K562 (cell line): ENCODE results near the gene ITGA7. TPM values are rescaled to one million over a fixed set of nuclear protein-coding genes. Genes with fewer than 3 reads are reported as not detected.

Source experiments
- ARHGAP35 ChIP-seq: fragments of 450-650 bp; IDR thresholded peaks from 2 replicates; pipeline ENCODE4 v1.6.1; 2018; ENCODE audit not compliant: partially characterized antibody
- BACH1 ChIP-seq: fragments of 200-800 bp; sonication (Bioruptor generic); IDR thresholded peaks from 2 replicates; pipeline ENCODE4 v1.6.1; 2016; ENCODE audit warnings: missing genetic modification characterization, missing compliant biosample characterization
- CBX8 ChIP-seq: fragments of 200-600 bp; sonication (generic); IDR thresholded peaks from 2 replicates; pipeline ENCODE4 v1.6.1; 2012; ENCODE audit warnings: borderline replicate concordance, mixed run types, low read depth, mild to moderate bottlenecking, moderate library complexity, mixed read lengths, low read length, control low read depth, inconsistent platforms; ENCODE audit not compliant: poor library complexity, severe bottlenecking; ENCODE audit errors: extremely low read depth
- KAT2B ChIP-seq: IDR thresholded peaks from one replicate; pipeline ENCODE4 v1.6.1; 2012; ENCODE audit warnings: low read depth, mild to moderate bottlenecking, control low read depth, inconsistent platforms, low read length, moderate library complexity
- MCM7 ChIP-seq, 2 experiments: fragments of 450-650 bp; IDR thresholded peaks; 2 replicates each; pipeline ENCODE4 v1.6.1; 2016 to 2018
- NCOA2 ChIP-seq, 2 experiments: fragments of 450-650 bp; IDR thresholded peaks; 2 replicates each; pipeline ENCODE4 v1.6.1; 2018; ENCODE audit warnings: mild to moderate bottlenecking in 2 of 2, moderate library complexity in 1 of 2; ENCODE audit not compliant: partially characterized antibody in 2 of 2
- POLR2A ChIP-seq: fragments of 450-650 bp; conservative IDR thresholded peaks from 2 replicates; pipeline ENCODE4 v1.6.1; 2016
- SIN3B ChIP-seq: fragments of 450-650 bp; IDR thresholded peaks from 2 replicates; pipeline ENCODE4 v1.6.1; 2017; ENCODE audit warnings: low read depth, mild to moderate bottlenecking, moderate library complexity
- SIRT6 ChIP-seq: IDR thresholded peaks from one replicate; pipeline ENCODE4 v1.6.1; 2012; ENCODE audit warnings: low read depth, mild to moderate bottlenecking, control low read depth, inconsistent platforms, low read length, moderate library complexity
- SMARCC2 ChIP-seq: fragments of 450-650 bp; IDR thresholded peaks from 2 replicates; pipeline ENCODE4 v1.6.1; 2017; ENCODE audit warnings: antibody characterized with exemption, moderate library complexity, mild to moderate bottlenecking, low read depth
- ZBTB1 ChIP-seq: sonication (generic); formaldehyde crosslinking; IDR thresholded peaks from 2 replicates; pipeline ENCODE4 v1.8.1; 2023; ENCODE audit warnings: missing genetic modification reagents, low read depth, mild to moderate bottlenecking, borderline replicate concordance
- ZNF239 ChIP-seq: fragments of 250-450 bp; sonication (Bioruptor Pico); IDR thresholded peaks from 2 replicates; pipeline ENCODE4 v1.4.0; 2020; ENCODE audit warnings: mild to moderate bottlenecking
- ZNF57 ChIP-seq: fragments of 450-650 bp; formaldehyde crosslinking; IDR thresholded peaks from 2 replicates; pipeline ENCODE4 v1.4.0; 2020; ENCODE audit warnings: mild to moderate bottlenecking, moderate library complexity
- polyA plus RNA-seq, 8 experiments: library from polyadenylated mRNA; depleted of rRNA in 4 of 8; stranded (reverse) in 5 of 8; unstranded in 3 of 8; fragments of >200 nt; fragmentation: Nextera tagmentation in 2 of 8; fragmentation: Illumina TruSeq in 1 of 8; extraction: Ambion mirVana in 2 of 8; extraction: Trizol in 1 of 8; gene quantifications; 2 replicates each; pipeline versions ENCODE4 v1.2.1 to v1.2.3, GENCODE V29; 2011 to 2014; ENCODE audit warnings: inconsistent platforms in 1 of 8, missing spikeins in 1 of 8
- total RNA-seq, 7 experiments: library from RNA; depleted of rRNA in 6 of 7; stranded (reverse); fragments of >200 nt in 6 of 7; fragmentation: Illumina TruSeq in 2 of 7; extraction: Trizol in 2 of 7; gene quantifications; 2 replicates each; pipeline versions ENCODE4 v1.2.1 to v1.2.3, GENCODE V29; 2011 to 2021; ENCODE audit warnings: low replicate concordance in 1 of 7
- TF ChIP-seq, protein P1 (sequence below): fragments of 250-450 bp; sonication (Bioruptor Pico); IDR thresholded peaks from 2 replicates; pipeline ENCODE4 v1.9.0; 2021; ENCODE audit warnings: mild to moderate bottlenecking, inconsistent platforms
- TF ChIP-seq, protein P2 (sequence below), 3 experiments: fragments of 200-800 bp in 1 of 3; fragments of 250-450 bp in 1 of 3; fragments of 450-650 bp in 1 of 3; sonication (Bioruptor Pico) in 1 of 3; sonication (Bioruptor generic) in 1 of 3; formaldehyde crosslinking in 1 of 3; IDR thresholded peaks; 2 replicates each; pipeline versions ENCODE4 v1.6.1 to v1.8.0; 2016 to 2022; ENCODE audit warnings: mild to moderate bottlenecking in 2 of 3, missing genetic modification characterization in 2 of 3, missing compliant biosample characterization in 1 of 3, moderate library complexity in 1 of 3
- TF ChIP-seq, protein P3 (sequence below), 2 experiments: fragments of 450-650 bp in 1 of 2; sonication (generic) in 1 of 2; formaldehyde crosslinking in 1 of 2; IDR thresholded peaks in 1 of 2; conservative IDR thresholded peaks in 1 of 2; 2 replicates each; pipeline versions ENCODE4 v1.6.1 to v1.8.1; 2016 to 2023; ENCODE audit warnings: mild to moderate bottlenecking in 2 of 2, moderate library complexity in 2 of 2, inconsistent platforms in 1 of 2, missing genetic modification reagents in 1 of 2
- TF ChIP-seq, protein P4 (sequence below), 2 experiments: IDR thresholded peaks; 2 replicates each; pipeline ENCODE4 v1.6.1; 2012; ENCODE audit warnings: improper control_type of control experiment in 2 of 2, low read depth in 2 of 2, low read length in 2 of 2, borderline replicate concordance in 1 of 2

ITGA7 gene
- total and polyA plus RNA-seq, 9 of the 15 experiments (the other 6 are each of a cell fraction or from before 2014, with no cell fraction given), result 0.11 to 2.3 (median 0.56) TPM; not detected in 1

DNA sequence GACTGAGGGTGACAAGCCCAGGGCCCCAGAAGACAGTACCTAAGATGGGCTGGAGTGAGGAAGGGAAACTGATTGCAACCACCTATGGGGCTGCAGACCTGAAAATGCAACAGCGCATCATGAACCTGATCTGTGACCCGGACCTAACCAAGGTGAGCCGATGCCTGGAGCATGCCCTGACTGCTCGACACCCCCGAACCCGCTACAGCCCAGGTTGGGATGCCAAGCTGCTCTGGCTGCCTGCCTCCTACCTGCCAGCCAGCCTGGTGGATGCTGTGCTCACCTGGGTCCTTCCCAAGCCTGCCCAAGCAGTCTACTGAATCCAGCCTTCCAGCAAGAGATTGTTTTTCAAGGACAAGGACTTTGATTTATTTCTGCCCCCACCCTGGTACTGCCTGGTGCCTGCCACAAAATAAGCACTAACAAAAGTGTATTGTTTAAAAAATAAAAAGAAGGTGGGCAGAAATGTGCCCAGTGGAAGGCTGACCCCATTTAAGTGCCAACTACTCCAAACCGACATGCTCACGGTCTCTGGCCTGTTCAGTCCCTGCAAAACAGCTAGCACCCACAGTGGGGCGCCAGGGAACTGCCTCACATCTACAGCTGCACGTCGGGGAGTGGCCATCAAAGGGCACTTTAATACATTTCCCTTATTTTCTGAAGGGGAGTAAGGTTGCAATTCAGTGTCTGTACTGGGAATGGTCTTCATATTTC lies 16.7 kb upstream of the ITGA7 start (continued):
- TF ChIP-seq, protein P1, sequence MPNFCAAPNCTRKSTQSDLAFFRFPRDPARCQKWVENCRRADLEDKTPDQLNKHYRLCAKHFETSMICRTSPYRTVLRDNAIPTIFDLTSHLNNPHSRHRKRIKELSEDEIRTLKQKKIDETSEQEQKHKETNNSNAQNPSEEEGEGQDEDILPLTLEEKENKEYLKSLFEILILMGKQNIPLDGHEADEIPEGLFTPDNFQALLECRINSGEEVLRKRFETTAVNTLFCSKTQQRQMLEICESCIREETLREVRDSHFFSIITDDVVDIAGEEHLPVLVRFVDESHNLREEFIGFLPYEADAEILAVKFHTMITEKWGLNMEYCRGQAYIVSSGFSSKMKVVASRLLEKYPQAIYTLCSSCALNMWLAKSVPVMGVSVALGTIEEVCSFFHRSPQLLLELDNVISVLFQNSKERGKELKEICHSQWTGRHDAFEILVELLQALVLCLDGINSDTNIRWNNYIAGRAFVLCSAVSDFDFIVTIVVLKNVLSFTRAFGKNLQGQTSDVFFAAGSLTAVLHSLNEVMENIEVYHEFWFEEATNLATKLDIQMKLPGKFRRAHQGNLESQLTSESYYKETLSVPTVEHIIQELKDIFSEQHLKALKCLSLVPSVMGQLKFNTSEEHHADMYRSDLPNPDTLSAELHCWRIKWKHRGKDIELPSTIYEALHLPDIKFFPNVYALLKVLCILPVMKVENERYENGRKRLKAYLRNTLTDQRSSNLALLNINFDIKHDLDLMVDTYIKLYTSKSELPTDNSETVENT (CRISPR knock-in tag), result 0 out of 2 replicates have a peak, but pooled peaks have one; percentile 13
- no peak for TF ChIP-seq SMARCC2
- TF ChIP-seq MCM7 (IDR thresholded peaks at IDR 0.05), result no peak
- TF ChIP-seq, protein P2, sequence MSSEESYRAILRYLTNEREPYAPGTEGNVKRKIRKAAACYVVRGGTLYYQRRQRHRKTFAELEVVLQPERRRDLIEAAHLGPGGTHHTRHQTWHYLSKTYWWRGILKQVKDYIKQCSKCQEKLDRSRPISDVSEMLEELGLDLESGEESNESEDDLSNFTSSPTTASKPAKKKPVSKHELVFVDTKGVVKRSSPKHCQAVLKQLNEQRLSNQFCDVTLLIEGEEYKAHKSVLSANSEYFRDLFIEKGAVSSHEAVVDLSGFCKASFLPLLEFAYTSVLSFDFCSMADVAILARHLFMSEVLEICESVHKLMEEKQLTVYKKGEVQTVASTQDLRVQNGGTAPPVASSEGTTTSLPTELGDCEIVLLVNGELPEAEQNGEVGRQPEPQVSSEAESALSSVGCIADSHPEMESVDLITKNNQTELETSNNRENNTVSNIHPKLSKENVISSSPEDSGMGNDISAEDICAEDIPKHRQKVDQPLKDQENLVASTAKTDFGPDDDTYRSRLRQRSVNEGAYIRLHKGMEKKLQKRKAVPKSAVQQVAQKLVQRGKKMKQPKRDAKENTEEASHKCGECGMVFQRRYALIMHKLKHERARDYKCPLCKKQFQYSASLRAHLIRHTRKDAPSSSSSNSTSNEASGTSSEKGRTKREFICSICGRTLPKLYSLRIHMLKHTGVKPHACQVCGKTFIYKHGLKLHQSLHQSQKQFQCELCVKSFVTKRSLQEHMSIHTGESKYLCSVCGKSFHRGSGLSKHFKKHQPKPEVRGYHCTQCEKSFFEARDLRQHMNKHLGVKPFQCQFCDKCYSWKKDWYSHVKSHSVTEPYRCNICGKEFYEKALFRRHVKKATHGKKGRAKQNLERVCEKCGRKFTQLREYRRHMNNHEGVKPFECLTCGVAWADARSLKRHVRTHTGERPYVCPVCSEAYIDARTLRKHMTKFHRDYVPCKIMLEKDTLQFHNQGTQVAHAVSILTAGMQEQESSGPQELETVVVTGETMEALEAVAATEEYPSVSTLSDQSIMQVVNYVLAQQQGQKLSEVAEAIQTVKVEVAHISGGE (CRISPR knock-in tag; IDR thresholded peaks at IDR 0.05), result no peak
- no peak for TF ChIP-seq BACH1 (tag)
- TF ChIP-seq, protein P3, sequence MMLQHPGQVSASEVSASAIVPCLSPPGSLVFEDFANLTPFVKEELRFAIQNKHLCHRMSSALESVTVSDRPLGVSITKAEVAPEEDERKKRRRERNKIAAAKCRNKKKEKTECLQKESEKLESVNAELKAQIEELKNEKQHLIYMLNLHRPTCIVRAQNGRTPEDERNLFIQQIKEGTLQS (IDR thresholded peaks at IDR 0.05), result no peak
- TF ChIP-seq, protein P3 (CRISPR knock-in tag; conservative IDR thresholded peaks at IDR 0.05), result no peak
- peak; percentile 67 for TF ChIP-seq POLR2A
- no peak for TF ChIP-seq ZNF239
- no peak for TF ChIP-seq SIN3B
- TF ChIP-seq, protein P4, sequence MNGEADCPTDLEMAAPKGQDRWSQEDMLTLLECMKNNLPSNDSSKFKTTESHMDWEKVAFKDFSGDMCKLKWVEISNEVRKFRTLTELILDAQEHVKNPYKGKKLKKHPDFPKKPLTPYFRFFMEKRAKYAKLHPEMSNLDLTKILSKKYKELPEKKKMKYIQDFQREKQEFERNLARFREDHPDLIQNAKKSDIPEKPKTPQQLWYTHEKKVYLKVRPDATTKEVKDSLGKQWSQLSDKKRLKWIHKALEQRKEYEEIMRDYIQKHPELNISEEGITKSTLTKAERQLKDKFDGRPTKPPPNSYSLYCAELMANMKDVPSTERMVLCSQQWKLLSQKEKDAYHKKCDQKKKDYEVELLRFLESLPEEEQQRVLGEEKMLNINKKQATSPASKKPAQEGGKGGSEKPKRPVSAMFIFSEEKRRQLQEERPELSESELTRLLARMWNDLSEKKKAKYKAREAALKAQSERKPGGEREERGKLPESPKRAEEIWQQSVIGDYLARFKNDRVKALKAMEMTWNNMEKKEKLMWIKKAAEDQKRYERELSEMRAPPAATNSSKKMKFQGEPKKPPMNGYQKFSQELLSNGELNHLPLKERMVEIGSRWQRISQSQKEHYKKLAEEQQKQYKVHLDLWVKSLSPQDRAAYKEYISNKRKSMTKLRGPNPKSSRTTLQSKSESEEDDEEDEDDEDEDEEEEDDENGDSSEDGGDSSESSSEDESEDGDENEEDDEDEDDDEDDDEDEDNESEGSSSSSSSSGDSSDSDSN (IDR thresholded peaks at IDR 0.05; ENCODE audit: borderline replicate concordance in 1 of 2, low read depth in 2 of 2, low read length in 2 of 2), result no peak
- TF ChIP-seq SIRT6, result no peak
- TF ChIP-seq CBX8, result no peak
- no peak for TF ChIP-seq KAT2B
- no peak for TF ChIP-seq ARHGAP35
- no peak for TF ChIP-seq NCOA2 (IDR thresholded peaks at IDR 0.05; ENCODE audit: partially characterized antibody in 2 of 2)
- TF ChIP-seq ZBTB1, result no peak
- no peak for TF ChIP-seq ZNF57 (CRISPR knock-in tag)
